GM10847 (cell line): ENCODE data around the gene TEN1.

Experiments used
- POLR2A ChIP-seq: IDR thresholded peaks from 2 replicates; pipeline ENCODE4 v1.6.1; 2011; ENCODE audit not compliant: insufficient read length; ENCODE audit errors: extremely low read depth

Gene TEN1, protein sequence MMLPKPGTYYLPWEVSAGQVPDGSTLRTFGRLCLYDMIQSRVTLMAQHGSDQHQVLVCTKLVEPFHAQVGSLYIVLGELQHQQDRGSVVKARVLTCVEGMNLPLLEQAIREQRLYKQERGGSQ

DNA sequence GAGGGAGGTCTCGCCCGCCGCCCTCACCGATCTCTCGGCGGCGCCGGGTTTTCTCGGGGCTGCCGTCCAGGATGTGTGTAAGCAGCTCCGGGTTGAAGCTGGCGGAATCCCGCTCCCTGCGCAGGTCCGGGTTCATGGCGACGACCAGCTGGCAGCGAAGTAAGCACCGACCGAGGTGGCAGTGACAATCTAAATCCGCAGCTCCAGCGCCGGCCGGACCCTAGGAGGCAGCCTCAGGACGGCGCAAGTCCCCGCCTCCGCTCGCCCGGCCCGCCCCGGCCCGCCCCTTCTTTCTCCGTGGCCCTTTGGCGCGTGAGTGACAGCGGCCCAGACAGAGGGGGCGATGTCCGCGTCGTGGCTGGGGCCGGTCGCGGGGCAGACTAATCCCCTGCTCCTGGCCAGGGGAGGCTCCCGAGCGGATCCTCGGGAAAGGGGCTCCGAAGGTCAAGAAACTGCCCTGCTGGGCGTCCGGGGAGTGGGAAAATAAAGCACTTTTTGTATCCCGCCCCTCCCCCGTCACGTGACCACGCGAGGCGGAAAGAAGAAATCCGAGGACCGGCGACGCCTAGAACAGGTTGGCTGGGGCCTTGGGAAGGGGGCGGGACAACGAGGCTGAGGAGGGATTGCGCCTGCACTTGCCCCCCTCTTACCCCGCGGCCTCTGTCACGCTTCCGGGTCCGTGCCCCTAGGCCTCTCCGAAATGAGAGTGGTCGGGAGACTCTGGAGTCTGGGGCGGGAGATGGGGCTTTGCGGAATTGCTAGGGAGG lies at the start of gene TEN1, which contains the start of gene ACOX1:
TEN1 (plus strand) TSS at position 303 of the 767 bp plus-strand sequence. CDS start 6,953 bp downstream, outside the sequence.
ACOX1 (minus strand) TSS at position 229 of the 767 bp plus-strand sequence; CDS start at position 136, 93 bp downstream.
- peak; percentile 96 for TF ChIP-seq POLR2A

DNA sequence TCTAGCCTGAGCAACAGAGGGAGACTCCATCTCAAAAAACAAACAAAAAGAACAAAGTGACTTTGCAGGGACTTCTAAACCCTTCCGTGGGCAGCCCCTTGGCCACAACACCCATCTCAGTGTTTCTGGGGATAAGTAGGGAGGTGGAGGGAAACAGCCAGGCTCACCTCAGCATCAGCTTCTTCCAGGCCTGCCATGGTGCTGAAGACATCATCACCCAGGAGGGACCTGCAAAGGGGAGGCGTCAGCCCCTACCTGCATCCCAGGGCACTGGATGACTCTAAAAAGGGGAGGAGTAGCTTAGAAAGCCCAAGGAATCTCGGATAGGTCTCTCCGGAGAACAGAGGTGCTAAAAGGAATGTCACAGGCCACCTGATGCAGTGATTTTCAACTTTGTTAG lies 48.0 kb upstream of the TEN1 start:
- TF ChIP-seq POLR2A = no peak

DNA sequence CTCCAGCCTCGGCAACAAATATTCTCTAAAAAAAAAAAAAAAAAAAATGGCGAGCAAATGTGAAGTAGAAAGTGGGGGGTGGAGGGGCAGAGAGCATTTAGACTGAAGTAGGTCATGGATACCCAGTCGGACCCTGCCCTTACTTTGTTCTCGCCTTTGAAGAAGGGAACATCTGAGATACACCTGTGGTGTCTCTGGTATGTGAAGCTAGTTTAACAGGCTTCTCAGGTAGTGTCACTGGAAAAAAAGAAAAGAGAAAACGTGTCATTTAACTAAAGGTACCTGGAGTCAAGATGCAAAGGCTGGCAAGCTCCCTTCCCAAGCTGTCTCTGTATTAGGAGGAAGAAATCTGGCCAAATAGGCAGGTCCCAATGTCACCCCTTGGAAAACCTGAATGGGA lies 46.2 kb upstream of the TEN1 start:
- TF ChIP-seq POLR2A = no peak

DNA sequence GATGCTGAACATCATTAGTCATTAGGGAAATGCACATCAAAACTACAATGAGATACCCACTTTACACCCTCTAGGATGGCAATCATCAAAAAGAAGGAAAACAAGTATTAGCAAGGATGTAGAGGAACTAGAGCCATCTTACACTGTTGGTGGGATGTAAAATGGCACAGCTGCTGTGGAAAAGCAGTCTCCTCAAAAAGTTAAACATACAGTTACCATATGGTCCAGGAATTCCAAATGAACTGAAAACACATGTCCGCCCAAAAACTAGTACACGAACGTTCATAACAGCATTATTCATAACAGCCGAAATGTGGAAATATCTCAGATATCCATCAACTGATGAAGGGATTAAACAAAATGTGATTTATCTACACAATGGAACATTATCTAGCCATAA lies 45.2 kb upstream of the TEN1 start:
- no peak for TF ChIP-seq POLR2A

DNA sequence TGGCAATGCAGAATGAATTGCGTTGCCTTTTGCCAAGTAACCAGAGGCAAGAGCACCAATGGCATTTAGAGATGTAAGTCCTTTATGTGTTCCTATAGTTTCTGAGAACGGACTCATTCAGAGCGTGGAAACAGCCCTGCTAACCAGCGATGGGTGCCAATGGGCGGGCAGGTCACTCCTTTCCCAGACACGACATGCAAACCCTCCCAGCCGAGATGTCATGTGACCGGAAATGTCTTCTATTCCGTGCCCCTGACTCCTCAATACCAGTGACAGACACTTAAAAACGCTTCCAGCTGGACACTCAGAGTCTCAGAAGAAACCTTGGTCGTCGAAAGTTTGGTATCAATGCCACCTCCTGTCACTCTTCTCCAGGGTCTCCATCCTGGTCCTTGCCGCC lies 41.4 kb upstream of the TEN1 start:
- no peak for TF ChIP-seq POLR2A

DNA sequence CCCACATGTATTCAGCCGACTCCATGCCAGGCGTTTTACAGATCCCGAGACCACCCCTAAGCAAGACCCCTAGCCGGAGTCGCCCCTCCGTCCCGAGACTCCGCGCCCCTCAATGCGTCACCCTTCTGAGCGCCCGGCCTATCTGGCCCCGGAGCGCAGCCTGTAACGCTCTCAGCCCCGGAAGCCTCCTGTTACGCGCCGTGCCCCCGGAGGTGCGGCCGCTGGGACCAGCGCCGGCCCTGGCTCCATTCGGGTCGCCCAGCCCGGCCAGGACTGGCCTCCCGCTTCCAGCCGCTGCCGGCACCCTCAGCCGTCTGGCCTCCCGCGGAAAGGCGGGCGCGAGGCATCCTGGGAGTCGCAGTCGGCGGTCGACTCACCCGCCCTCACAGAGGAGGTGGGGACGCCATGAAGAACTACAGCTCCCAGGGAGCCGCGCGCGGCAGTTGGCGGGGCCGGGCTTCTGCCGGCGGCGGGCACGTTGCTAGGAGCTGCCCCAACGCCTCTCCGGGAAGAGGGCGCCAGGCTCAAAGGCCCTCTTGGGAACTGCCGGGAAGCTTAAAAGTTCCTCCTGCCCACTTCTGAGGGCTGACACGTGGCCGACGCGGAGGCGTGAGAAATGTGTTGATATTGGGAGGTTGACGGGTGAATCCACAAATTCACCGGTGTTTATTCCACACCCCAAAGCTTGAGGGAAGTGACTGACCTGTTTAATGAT lies 38.2 kb upstream of the TEN1 start, which contains the start of gene FBF1:
FBF1 (minus strand) TSS at position 316 of the 715 bp plus-strand sequence. CDS start 2,893 bp downstream, outside the sequence.
- TF ChIP-seq POLR2A = peak; percentile 69

DNA sequence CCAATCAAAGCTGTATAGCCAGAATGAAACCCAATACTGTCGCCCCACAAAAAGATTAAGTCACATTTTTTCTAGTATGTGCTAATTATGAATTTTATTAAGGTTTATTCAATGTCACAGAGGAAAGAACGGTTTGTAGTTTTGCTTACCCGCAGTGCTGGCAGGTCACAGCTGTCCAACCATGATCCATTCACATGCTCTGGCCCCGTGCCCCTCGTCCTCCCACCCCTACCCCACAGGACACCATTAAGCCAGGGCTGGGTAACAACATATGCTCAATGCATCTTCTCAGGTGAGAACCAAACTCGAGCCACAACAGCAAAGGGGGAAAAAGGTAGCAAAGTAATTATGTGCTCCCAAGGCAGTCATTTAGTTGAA lies 37.6 kb upstream of the TEN1 start:
- TF ChIP-seq POLR2A = no peak

DNA sequence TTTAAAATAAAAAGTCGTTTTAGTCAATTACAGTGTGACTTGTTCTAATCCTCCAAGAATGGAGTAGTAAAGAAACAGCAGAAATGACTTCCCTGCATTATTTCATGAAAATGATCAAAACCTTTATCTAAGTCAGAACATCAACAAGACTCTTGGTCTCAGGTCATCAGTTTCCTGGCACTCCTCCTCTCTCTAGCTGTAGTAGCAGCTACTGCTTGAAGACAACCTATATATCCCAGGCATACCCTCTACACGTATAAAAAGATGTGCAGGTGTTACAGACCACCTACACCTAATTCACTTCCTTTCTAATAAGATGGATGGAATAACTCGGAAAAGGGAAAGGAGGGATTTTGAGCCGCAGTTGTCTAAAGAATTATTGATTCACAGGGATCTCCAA lies 36.6 kb upstream of the TEN1 start:
- TF ChIP-seq POLR2A = no peak

DNA sequence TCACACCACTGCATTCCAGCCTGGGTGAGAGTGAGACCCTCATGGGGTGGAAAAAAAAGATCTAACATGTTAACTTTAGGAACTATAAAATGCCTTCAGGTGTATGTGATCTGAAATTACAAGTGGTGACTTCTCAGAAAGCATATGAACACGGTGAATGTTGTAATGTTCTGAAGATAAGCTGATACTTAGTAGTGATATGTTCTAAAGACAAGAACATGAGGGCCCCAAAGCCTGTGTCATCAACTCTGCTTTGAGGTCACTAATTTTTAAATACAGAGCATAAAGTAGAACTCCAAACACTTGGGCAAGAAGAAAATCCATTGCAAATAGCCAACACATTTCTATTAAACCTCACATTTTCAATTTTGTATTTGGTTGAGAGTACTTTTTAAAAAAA lies 35.5 kb upstream of the TEN1 start:
- no peak for TF ChIP-seq POLR2A

DNA sequence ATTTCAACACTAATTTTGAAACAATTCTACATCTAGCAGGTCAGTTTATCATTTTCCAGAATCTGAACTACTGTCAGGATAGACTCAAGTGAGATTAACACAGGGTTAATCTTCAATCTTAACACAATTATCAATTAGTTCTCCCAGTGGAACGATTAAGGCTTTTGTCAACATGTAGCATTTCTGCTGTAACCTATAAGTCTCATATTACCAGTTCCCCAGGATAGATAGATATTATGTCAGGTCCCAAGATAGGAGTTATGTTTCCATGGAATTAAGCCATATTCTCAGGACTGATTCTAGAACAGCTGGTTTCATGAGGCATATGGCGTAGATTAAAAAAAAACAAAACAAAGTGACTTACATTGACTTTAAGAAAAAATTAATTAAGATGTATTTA lies 33.8 kb upstream of the TEN1 start:
- no peak for TF ChIP-seq POLR2A

DNA sequence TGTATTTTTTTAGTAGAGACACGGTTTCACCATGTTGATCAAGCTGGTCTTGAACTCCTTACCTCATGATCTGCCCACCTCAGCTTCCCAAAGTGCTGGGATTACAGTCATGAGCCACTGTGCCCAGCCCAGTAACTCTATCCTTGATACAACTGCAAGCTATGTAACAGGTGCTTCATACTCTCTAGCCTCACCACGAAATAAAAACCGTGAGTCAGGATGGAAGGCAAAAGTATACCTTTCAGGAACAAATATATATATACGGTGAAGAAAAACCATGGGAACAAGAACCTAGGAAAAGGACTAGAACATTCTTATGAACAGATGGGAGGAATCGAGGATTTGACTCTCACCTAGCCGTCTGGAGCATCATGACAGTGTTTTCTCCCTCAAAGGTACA lies 28.6 kb upstream of the TEN1 start:
- no peak for TF ChIP-seq POLR2A

DNA sequence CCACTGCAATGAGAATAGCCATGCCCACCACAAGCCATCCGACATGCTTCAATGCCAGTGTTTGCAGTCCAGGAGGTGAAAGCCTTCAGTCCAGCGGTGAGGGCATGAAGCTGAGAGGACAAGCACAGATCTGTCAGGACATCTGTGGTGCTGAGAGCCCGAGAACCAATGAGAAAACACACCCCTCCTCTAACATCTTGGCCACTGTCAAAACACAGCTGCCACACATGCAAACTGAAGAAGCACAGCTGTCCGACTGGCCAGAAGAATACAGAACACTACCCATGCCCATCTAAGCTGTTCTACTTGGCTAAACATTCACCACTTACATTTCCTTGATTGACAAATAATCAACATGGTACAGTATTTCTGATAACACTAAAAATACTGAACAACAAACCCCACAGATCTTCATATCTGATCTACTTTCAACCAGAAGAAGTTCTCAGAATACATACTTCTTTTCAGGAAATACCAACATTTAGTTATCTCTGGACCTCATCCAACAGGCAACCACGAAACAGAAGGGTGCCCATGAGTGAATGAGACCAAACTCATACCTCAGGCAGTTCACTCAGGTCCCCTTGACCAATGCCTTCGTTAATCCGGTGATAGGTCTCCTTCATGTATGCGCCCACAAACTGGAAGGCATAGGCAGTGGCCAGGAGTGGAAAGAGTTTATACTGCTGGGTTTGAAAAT lies 28.0 kb upstream of the TEN1 start:
- no peak for TF ChIP-seq POLR2A

DNA sequence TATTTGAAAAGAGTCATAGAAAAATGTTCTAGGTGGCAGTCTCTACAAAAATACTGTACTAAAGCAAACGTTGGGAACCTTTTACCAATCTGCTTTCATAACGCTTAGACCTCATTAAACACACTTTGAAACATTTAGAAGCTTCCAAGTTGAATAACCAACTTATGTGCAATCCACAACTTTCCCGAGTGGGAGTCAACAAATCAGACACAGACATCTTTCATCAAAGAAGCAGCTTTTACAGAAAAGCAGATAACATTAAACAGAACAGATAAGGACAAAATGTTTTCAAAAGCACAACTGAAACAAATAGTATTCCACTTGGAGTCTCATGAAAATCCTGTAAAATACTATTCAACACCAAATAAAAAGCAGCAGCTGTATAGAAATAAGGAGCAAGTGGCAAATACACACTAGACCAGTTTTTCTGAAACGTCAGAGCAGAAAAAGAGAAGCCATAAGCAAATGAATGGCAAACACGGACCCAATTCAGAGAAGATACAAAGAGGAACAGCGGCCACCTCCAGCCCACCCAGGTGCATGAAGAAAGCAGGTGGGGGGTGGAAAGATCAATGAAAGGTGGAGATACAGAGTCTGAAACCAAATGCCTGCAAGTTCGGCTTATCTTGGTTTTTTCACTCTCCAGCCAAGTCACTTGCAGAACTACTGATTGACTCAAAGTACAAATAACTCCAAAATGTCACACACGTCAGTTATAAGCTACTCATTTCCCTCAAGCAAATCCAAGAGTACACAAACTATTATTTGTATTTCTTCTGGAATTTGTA lies 19.8 kb upstream of the TEN1 start:
- TF ChIP-seq POLR2A = no peak

DNA sequence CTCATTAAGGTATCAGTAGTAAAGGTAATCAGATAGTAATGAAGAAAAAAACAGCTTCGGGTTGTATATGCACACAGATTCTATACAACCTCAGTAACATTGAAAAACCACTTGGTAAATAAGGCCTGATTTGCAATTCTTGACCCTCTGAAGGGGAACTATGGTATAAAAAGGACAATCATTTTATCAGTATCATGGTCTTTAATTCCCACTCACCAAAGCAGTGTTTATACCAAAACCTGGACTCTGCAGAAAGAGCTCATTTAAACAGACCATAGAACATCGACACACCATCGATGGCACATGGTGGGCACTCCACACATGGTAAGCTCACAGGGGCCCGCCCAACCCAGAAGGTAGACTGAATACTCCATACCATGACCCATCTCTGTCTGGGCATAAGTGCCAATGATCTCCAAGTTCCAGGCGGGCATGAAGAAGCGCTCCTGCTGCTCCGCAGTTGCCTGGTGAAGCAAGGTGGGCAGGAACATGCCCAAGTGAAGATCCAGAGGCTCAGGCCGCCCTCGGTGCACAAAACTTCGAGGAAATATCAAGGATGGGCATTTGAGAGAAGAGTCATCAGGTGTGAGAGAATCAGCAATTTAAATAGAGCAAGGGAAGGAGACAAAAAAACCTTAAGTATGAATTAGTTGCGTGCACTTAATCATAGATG lies 19.1 kb upstream of the TEN1 start:
- no peak for TF ChIP-seq POLR2A

DNA sequence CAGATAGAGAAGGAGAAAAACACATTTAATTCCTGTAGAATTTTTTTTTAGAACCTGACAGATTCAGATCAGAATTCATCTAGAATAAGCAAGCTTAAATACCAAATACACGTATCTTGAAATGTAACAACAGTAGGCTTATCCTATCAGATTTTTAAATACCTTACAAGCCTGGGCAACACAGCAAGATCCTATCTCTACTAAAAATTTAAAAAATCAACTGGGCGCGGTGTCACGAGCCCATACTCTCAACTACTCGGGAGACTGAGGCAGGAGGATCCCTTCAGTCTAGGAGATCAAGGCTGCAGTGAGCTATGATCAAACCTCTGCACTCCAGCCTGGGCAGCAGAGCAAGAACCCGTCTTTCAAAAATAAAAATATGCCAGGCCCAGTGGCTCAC lies 13.6 kb upstream of the TEN1 start:
- TF ChIP-seq POLR2A = no peak
